Activated naive CD8-positive, alpha-beta T cell (primary cell): ENCODE data around the gene PKN3.
A peak's percentile ranks its signal among the peaks of the same experiment; 100 is the strongest.
"Not testable (repeated sequence)": the region's sequence is repeated elsewhere in the genome, so short reads cannot be mapped to it uniquely, and the experiment has no call there.

Source experiments
- H3K27ac Mint-ChIP-seq: one replicate; pipeline ENCODE4 v1.8.0; 2021; ENCODE audit warnings: mixed read lengths
- H3K27me3 Mint-ChIP-seq: one replicate; pipeline ENCODE4 v1.8.0; 2021; ENCODE audit warnings: mixed read lengths
- H3K36me3 Mint-ChIP-seq: one replicate; pipeline ENCODE4 v1.8.0; 2021; ENCODE audit warnings: mixed read lengths
- H3K4me1 Mint-ChIP-seq: one replicate; pipeline ENCODE4 v1.8.0; 2021; ENCODE audit warnings: low read depth, mixed read lengths
- H3K4me3 Mint-ChIP-seq: one replicate; pipeline ENCODE4 v1.8.0; 2021; ENCODE audit warnings: mild to moderate bottlenecking, mixed read lengths
- H3K9me3 Mint-ChIP-seq: one replicate; pipeline ENCODE4 v1.8.0; 2021; ENCODE audit warnings: low read depth, mixed read lengths

PKN3 gene

GRCh38 chr9:128702445-128702948, at the start of gene PKN3:
Gene PKN3, plus strand, starts transcription at chr9:128702503. Its CDS starts 413 bp downstream, at chr9:128702916.
- H3K4me1 Mint-ChIP-seq, result peaks cover 11% of the 10 kb centered on the region
- H3K27me3 Mint-ChIP-seq, result no peaks in the 10 kb centered on the region
- H3K27ac Mint-ChIP-seq, result peak within 1 kb of the TSS; percentile 79
- H3K9me3 Mint-ChIP-seq, result no peaks in the 10 kb centered on the region
- H3K4me3 Mint-ChIP-seq, result peak within 1 kb of the TSS; percentile 92
- H3K36me3 Mint-ChIP-seq, result no peaks in the 10 kb centered on the region

DNA sequence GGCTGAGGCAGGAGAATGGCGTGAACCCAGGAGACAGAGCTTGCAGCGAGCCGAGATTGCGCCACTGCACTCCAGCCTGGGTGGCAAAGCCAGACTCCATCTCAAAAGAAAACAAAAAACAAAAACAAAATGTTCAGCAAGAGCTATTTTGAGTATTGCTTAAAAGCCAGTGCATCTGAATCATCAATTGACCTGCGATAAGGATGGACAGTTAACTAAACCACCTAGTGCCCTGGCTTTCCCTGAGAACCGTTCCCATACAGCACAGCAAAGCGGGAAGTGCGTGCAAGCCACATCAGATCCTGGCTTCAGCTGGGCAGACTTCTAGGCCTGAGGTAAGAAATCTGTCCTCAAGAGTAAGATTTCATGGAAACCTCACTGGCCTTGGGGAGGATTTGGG, 48.4 kb upstream of the PKN3 start:
- Mint-ChIP-seq H3K27me3 (no peaks in the 10 kb centered on the region), H3K36me3 (no peaks in the 10 kb centered on the region), H3K4me3 (no peak overlapping the region), H3K9me3 (no peaks in the 10 kb centered on the region), H3K27ac (no peak overlapping the region), H3K4me1 (peaks cover 4% of the 10 kb centered on the region)

- H3K4me1 Mint-ChIP-seq, result peaks cover 4% of the 10 kb centered on the region
- H3K36me3 Mint-ChIP-seq, result no peaks in the 10 kb centered on the region
- peak overlapping the region; percentile 31 for H3K4me3 Mint-ChIP-seq
- H3K27me3 Mint-ChIP-seq, result no peaks in the 10 kb centered on the region
- H3K27ac Mint-ChIP-seq, result no peak overlapping the region
- H3K9me3 Mint-ChIP-seq, result no peaks in the 10 kb centered on the region
Measured at GRCh38 chr9:128654481-128654880, 47.8 kb upstream of the PKN3 start.

GRCh38 chr9:128656416-128657343, 45.6 kb upstream of the PKN3 start, which contains the start of gene DYNC2I2:
Gene DYNC2I2, minus strand, starts transcription at chr9:128656847. Its CDS starts 121 bp downstream, at chr9:128656726.
- Mint-ChIP-seq H3K27ac (peak within 1 kb of the TSS; percentile 100), H3K4me1 (peaks cover 4% of the 10 kb centered on the region), H3K9me3 (no peaks in the 10 kb centered on the region), H3K4me3 (peak within 1 kb of the TSS; percentile 90), H3K36me3 (no peaks in the 10 kb centered on the region), H3K27me3 (no peaks in the 10 kb centered on the region)

- peaks cover 4% of the 10 kb centered on the region for H3K4me1 Mint-ChIP-seq
- peak overlapping the region; percentile 100 for H3K27ac Mint-ChIP-seq
- H3K36me3 Mint-ChIP-seq, result no peaks in the 10 kb centered on the region
- H3K27me3 Mint-ChIP-seq, result no peaks in the 10 kb centered on the region
- H3K4me3 Mint-ChIP-seq, result peak overlapping the region; percentile 90
- H3K9me3 Mint-ChIP-seq, result no peaks in the 10 kb centered on the region
Measured at GRCh38 chr9:128657344-128657704, 45.0 kb upstream of the PKN3 start.

DNA sequence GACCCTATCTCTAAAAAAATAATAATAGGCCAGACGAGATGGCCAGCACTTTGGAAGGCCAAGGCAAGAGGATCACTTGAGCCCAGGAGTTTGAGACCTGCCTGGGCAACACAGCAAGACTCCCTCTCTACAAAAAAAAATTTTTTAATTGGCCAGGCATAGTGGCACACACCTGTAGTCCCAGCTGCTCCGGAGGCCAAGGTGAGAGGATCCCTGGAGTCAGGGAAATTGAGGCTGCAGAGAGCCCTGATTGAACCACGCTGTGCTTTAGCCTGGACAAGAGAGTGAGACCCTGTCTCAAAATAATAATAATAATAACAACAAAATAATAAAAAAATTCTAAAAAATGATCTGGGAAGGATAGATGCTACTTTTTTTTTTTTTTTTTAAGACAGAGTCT, 44.5 kb upstream of the PKN3 start:
- Mint-ChIP-seq H3K4me1 (peaks cover 4% of the 10 kb centered on the region), H3K27ac (peak overlapping the region; percentile 100), H3K27me3 (no peaks in the 10 kb centered on the region), H3K9me3 (no peaks in the 10 kb centered on the region), H3K36me3 (no peaks in the 10 kb centered on the region), H3K4me3 (no peak overlapping the region)

- not testable (repeated sequence) for H3K27ac Mint-ChIP-seq, H3K9me3 Mint-ChIP-seq, H3K4me3 Mint-ChIP-seq, H3K36me3 Mint-ChIP-seq, H3K4me1 Mint-ChIP-seq, H3K27me3 Mint-ChIP-seq
Measured at GRCh38 chr9:128666481-128666941, 35.8 kb upstream of the PKN3 start.

DNA sequence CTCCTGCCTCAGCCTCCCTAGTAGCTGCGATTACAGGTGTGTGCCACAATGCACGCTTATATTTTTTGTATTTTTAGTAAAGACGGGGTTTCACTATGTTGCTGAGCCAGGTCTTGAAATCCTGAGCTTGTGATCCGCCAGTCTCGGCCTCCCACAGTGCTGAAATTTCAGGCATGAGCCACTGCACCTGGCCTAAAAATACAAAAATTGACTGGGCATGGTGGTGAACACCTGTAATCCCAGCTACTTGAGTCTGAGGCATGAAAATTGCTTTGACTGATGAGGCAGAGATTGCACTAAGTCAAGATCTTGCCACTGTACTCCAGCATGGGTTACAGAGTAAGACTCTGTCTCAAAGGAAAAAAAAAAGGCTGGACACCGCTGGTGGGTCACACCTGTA, 32.5 kb upstream of the PKN3 start:
- Mint-ChIP-seq H3K9me3 (no peaks in the 10 kb centered on the region), H3K36me3 (no peaks in the 10 kb centered on the region), H3K4me1 (no peaks in the 10 kb centered on the region), H3K27me3 (no peaks in the 10 kb centered on the region), H3K27ac (no peak overlapping the region), H3K4me3 (no peak overlapping the region)

GRCh38 chr9:128675382-128675781, 26.9 kb upstream of the PKN3 start:
- Mint-ChIP-seq H3K36me3 (no peaks in the 10 kb centered on the region), H3K4me3 (no peak overlapping the region), H3K27me3 (no peaks in the 10 kb centered on the region), H3K27ac (no peak overlapping the region), H3K9me3 (no peaks in the 10 kb centered on the region), H3K4me1 (no peaks in the 10 kb centered on the region)

DNA sequence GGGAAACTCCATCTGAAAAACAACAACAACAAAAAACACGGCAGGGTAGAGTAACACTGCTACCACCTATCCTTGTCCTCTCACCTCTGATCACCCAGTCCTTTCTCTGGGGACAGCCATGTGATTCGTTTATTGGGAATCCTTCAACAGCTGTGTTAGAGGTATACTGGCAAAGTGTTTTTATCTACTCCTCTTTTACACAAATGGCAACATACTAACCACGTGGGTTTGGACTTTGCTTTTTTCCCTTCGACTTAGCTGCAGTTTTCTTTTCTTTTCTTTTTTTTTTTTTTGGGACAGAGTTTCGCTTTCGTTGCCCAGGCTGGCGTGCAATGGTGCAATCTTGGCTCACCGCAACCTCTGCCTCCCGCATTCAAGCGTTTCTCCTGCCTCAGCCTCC, 24.5 kb upstream of the PKN3 start:
- Mint-ChIP-seq H3K27me3 (no peaks in the 10 kb centered on the region), H3K4me1 (peaks cover 4% of the 10 kb centered on the region), H3K4me3 (no peak overlapping the region), H3K36me3 (peaks cover 3% of the 10 kb centered on the region), H3K9me3 (no peaks in the 10 kb centered on the region), H3K27ac (no peak overlapping the region)

- H3K4me3 Mint-ChIP-seq, result peak overlapping the region; percentile 100
- peaks cover 3% of the 10 kb centered on the region for H3K36me3 Mint-ChIP-seq
- H3K9me3 Mint-ChIP-seq, result no peaks in the 10 kb centered on the region
- peaks cover 52% of the 10 kb centered on the region for H3K4me1 Mint-ChIP-seq
- H3K27ac Mint-ChIP-seq, result peak overlapping the region; percentile 98
- no peaks in the 10 kb centered on the region for H3K27me3 Mint-ChIP-seq
Measured at GRCh38 chr9:128683340-128684064, 18.8 kb upstream of the PKN3 start.

- H3K4me3 Mint-ChIP-seq, result peak overlapping the region; percentile 100
- no peaks in the 10 kb centered on the region for H3K27me3 Mint-ChIP-seq
- peak overlapping the region; percentile 98 for H3K27ac Mint-ChIP-seq
- H3K9me3 Mint-ChIP-seq, result no peaks in the 10 kb centered on the region
- peaks cover 3% of the 10 kb centered on the region for H3K36me3 Mint-ChIP-seq
- peaks cover 52% of the 10 kb centered on the region for H3K4me1 Mint-ChIP-seq
Measured at GRCh38 chr9:128684065-128684324, 18.3 kb upstream of the PKN3 start.

DNA sequence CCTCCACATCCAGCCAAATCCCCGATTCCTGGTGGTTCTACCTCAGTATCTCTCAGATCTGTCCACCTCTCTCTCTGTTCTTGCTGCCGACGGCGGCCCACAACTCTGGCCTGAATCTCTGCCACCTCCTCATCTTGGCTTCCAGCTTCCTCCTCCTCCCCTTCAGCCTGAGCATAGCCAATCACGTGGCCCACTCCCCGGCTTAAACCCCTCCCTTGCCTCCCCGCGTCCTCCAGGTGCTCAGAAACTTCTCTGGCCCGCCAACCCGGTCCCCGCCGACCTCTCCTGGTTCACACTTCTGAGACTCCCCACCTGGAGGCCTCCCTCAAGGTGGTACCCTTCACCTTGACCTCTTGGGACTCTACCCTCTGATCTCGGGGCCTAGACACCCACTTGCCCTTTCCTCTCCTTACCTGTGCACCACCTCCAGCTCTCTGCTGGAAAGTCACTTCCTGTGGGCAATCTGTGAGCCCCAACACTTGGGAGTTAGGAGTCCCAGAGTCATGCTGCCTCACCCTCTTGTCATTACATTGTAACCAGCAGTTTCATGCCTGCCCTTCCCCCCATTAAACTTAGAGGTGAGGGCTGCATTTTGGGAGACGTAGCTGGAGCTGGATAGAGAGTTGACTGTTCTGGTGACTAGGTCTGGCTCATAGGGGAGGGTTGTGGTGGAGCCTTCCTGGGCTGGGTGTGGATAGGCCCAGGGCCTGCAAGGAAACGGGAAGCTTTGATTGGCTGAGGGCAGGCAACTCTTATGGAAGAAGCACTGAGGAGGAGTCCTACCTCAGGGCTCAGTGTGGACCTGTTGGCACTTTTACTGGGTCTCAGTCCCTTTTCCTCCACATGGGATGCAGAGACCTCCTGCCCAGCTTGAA, 17.7 kb upstream of the PKN3 start:
- Mint-ChIP-seq H3K4me1 (peaks cover 52% of the 10 kb centered on the region), H3K4me3 (peak overlapping the region; percentile 100), H3K9me3 (no peaks in the 10 kb centered on the region), H3K27me3 (no peaks in the 10 kb centered on the region), H3K27ac (peak overlapping the region; percentile 98), H3K36me3 (peaks cover 3% of the 10 kb centered on the region)

- Mint-ChIP-seq H3K27ac (peak overlapping the region; percentile 98), H3K4me1 (peaks cover 54% of the 10 kb centered on the region), H3K9me3 (no peaks in the 10 kb centered on the region), H3K36me3 (peaks cover 8% of the 10 kb centered on the region), H3K27me3 (no peaks in the 10 kb centered on the region), H3K4me3 (peak overlapping the region; percentile 100)
Measured at GRCh38 chr9:128685636-128686489, 16.4 kb upstream of the PKN3 start.
